DND-41 (cell line): ENCODE results near the gene UHRF1.
"Not testable (repeated sequence)": the region's sequence is repeated elsewhere in the genome, so short reads cannot be mapped to it uniquely, and the experiment has no call there.

Source experiments
- ATAC-seq: fragments of 200-7000 bp; cut with Tn5 transposase; 3 replicates; pipeline ENCODE4 v1.9.1; 2021; ENCODE audit warnings: low read depth; ENCODE audit not compliant: insufficient read depth
- DNase-seq: peaks from one replicate; pipeline ENCODE4 v3.0.0-alpha.2; 2020
- H2AFZ ChIP-seq: 2 replicates; pipeline ENCODE4 v1.6.0; 2012; ENCODE audit warnings: low read depth, low read length
- H3K27ac ChIP-seq: 2 replicates; pipeline ENCODE4 v1.5.1; 2012; ENCODE audit warnings: low read length, inconsistent platforms
- H3K27me3 ChIP-seq: fragments of 200-600 bp; sonication (generic); 2 replicates; pipeline ENCODE4 v1.6.0; 2012; ENCODE audit warnings: low read length, mild to moderate bottlenecking, inconsistent platforms; ENCODE audit not compliant: insufficient read depth, poor library complexity
- H3K36me3 ChIP-seq: 2 replicates; pipeline ENCODE4 v1.5.1; 2012; ENCODE audit warnings: low read length, inconsistent platforms; ENCODE audit not compliant: insufficient read depth
- H3K4me1 ChIP-seq: 2 replicates; pipeline ENCODE4 v1.5.1; 2012; ENCODE audit warnings: mild to moderate bottlenecking, low read length; ENCODE audit not compliant: insufficient read depth
- H3K4me2 ChIP-seq: 2 replicates; pipeline ENCODE4 v1.6.0; 2012; ENCODE audit warnings: mild to moderate bottlenecking, moderate library complexity, low read length, inconsistent platforms; ENCODE audit not compliant: insufficient read depth
- H3K4me3 ChIP-seq, 2 experiments: fragments of 200-600 bp in 1 of 2; shearing (Covaris generic) in 1 of 2; 2 replicates each; pipeline ENCODE4 v1.5.1; 2012 to 2016; ENCODE audit warnings: inconsistent platforms in 2 of 2, low read length in 2 of 2, mild to moderate bottlenecking in 2 of 2, low read depth in 1 of 2, moderate library complexity in 1 of 2
- H3K79me2 ChIP-seq: 2 replicates; pipeline ENCODE4 v1.6.0; 2012; ENCODE audit warnings: low read length, inconsistent platforms; ENCODE audit not compliant: insufficient read depth
- H3K9ac ChIP-seq: 2 replicates; pipeline ENCODE4 v1.6.0; 2012; ENCODE audit warnings: low read depth, mild to moderate bottlenecking, inconsistent platforms, low read length, moderate library complexity
- H3K9me3 ChIP-seq: 2 replicates; pipeline ENCODE4 v1.5.1; 2012; ENCODE audit warnings: low read length, moderate library complexity, mild to moderate bottlenecking, inconsistent platforms; ENCODE audit not compliant: insufficient read depth, severe bottlenecking
- H4K20me1 ChIP-seq: 2 replicates; pipeline ENCODE4 v1.6.0; 2012; ENCODE audit warnings: low read length; ENCODE audit not compliant: insufficient read depth
- EZH2 ChIP-seq: IDR thresholded peaks from 3 replicates; pipeline ENCODE4 v1.6.1; 2012; ENCODE audit warnings: borderline replicate concordance, low read depth, mild to moderate bottlenecking, moderate library complexity, low read length, inconsistent platforms; ENCODE audit not compliant: severe bottlenecking
- TF ChIP-seq, protein P1 (sequence below): IDR thresholded peaks from 2 replicates; pipeline ENCODE4 v1.5.1; 2012; ENCODE audit warnings: borderline replicate concordance, low read length, moderate library complexity, mild to moderate bottlenecking; ENCODE audit not compliant: poor library complexity, severe bottlenecking; ENCODE audit errors: extremely low read depth

Gene UHRF1

DNA sequence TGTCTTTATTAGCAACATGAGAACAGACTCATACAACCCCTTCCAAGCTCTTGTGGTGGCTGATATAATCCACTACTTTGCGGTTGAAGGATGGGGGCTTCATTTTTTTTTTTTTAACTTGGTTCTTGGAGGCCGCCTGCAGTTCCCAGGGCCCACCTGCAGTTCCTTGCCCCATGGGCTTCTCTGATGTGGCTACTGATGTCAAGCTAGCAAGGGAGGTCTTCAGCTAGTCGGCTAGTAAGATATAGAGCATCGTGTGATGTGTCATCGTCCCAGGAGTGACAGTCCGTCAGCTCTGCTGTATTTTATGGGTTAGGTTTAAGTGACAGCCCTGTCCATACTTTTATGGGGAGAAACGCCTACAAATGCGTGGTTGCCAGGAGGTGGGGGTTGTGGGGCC is 26.1 kb downstream of the UHRF1 start:
- Histone ChIP-seq H2AFZ (no peak overlapping the region), H3K27me3 (no peaks in the 10 kb centered on the region), H3K9me3 (no peaks in the 10 kb centered on the region), H3K36me3 (peaks cover 93% of the 10 kb centered on the region), H3K9ac (no peak overlapping the region), H3K27ac (peak overlapping the region; percentile 42; the same call in 1 of the 2 replicates), H3K4me1 (peaks cover 22% of the 10 kb centered on the region), H3K4me2 (no peak overlapping the region), H3K4me3 (no peak overlapping the region), H3K79me2 (peaks cover 78% of the 10 kb centered on the region), H4K20me1 (peaks cover 76% of the 10 kb centered on the region)
- DNase-seq (peak; percentile 82), ATAC-seq (peak; percentile 94)
- TF ChIP-seq EZH2: no peak
- TF ChIP-seq, protein P1, sequence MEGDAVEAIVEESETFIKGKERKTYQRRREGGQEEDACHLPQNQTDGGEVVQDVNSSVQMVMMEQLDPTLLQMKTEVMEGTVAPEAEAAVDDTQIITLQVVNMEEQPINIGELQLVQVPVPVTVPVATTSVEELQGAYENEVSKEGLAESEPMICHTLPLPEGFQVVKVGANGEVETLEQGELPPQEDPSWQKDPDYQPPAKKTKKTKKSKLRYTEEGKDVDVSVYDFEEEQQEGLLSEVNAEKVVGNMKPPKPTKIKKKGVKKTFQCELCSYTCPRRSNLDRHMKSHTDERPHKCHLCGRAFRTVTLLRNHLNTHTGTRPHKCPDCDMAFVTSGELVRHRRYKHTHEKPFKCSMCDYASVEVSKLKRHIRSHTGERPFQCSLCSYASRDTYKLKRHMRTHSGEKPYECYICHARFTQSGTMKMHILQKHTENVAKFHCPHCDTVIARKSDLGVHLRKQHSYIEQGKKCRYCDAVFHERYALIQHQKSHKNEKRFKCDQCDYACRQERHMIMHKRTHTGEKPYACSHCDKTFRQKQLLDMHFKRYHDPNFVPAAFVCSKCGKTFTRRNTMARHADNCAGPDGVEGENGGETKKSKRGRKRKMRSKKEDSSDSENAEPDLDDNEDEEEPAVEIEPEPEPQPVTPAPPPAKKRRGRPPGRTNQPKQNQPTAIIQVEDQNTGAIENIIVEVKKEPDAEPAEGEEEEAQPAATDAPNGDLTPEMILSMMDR: no peak

GRCh38 chr19:4937060-4937459 is 27.8 kb downstream of the UHRF1 start:
- Histone ChIP-seq H3K27me3 (no peaks in the 10 kb centered on the region), H3K4me1 (peaks cover 22% of the 10 kb centered on the region), H3K4me3 (no peak overlapping the region), H3K9me3 (no peaks in the 10 kb centered on the region), H3K79me2 (peaks cover 86% of the 10 kb centered on the region), H3K36me3 (peaks cover 93% of the 10 kb centered on the region), H3K27ac (no peak overlapping the region), H4K20me1 (peaks cover 73% of the 10 kb centered on the region), H3K4me2 (no peak overlapping the region), H2AFZ (no peak overlapping the region), H3K9ac (no peak overlapping the region)
- ATAC-seq: no peak
- no peak for TF ChIP-seq EZH2
- TF ChIP-seq, protein P1: no peak
- DNase-seq: no peak

DNA sequence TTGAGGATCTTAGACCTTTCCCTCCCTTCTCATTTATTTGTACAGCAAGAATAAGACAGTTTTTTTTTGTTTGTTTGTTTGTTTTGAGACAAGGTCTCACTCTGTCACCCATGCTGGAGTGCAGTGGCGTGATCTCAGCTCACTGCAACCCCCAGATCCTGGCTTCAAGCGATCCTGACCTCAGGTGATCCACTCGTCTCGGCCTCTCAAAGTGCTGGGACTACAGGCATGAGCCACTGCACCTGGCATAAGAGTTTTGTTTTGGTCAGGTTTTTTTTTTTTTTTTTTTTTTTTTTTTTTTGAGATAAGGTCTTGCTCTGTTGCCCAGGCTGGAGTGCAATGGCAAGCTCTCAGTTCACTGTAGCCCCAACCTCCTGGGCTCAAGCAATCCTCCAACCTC is 29.2 kb downstream of the UHRF1 start:
- not testable (repeated sequence) for H3K9me3 ChIP-seq, H3K4me3 ChIP-seq, ATAC-seq, H3K27ac ChIP-seq, H2AFZ ChIP-seq, H3K27me3 ChIP-seq, DNase-seq, H3K9ac ChIP-seq, H3K4me2 ChIP-seq
- H4K20me1 ChIP-seq: peaks cover 66% of the 10 kb centered on the region
- peaks cover 21% of the 10 kb centered on the region for H3K4me1 ChIP-seq
- H3K79me2 ChIP-seq: peaks cover 82% of the 10 kb centered on the region
- peaks cover 94% of the 10 kb centered on the region for H3K36me3 ChIP-seq

- ATAC-seq: no peak
- Histone ChIP-seq H3K9ac (no peak overlapping the region), H3K9me3 (no peaks in the 10 kb centered on the region), H3K27me3 (no peaks in the 10 kb centered on the region), H3K36me3 (peaks cover 95% of the 10 kb centered on the region), H3K79me2 (peaks cover 78% of the 10 kb centered on the region), H3K4me2 (no peak overlapping the region), H4K20me1 (peaks cover 60% of the 10 kb centered on the region), H3K4me1 (peaks cover 17% of the 10 kb centered on the region), H2AFZ (no peak overlapping the region), H3K27ac (no peak overlapping the region), H3K4me3 (no peak overlapping the region)
- TF ChIP-seq, protein P1: no peak
- no peak for TF ChIP-seq EZH2
- no peak for DNase-seq
Measured at GRCh38 chr19:4939466-4939865, 30.2 kb downstream of the UHRF1 start.

GRCh38 chr19:4941638-4942169 is 32.4 kb downstream of the UHRF1 start:
- H3K4me2 ChIP-seq, H3K4me1 ChIP-seq, H3K9ac ChIP-seq, H3K4me3 ChIP-seq, H3K9me3 ChIP-seq, H3K27ac ChIP-seq, ATAC-seq, DNase-seq, H3K27me3 ChIP-seq, H2AFZ ChIP-seq: not testable (repeated sequence)
- Histone ChIP-seq H3K36me3 (peaks cover 95% of the 10 kb centered on the region), H3K79me2 (peaks cover 68% of the 10 kb centered on the region), H4K20me1 (peaks cover 53% of the 10 kb centered on the region)

DNA sequence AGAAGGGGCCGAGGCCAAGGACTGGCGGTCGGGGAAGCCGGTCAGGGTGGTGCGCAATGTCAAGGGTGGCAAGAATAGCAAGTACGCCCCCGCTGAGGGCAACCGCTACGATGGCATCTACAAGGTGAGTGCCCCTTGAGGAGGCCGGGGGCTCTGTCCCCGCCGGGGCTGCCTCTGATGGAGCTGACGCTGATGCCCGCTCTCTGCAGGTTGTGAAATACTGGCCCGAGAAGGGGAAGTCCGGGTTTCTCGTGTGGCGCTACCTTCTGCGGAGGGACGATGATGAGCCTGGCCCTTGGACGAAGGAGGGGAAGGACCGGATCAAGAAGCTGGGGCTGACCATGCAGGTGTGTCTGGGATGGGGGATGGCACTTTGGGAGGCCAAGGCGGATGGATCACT is 41.3 kb downstream of the UHRF1 start:
- not testable (repeated sequence) for H3K9ac ChIP-seq, DNase-seq, H3K4me1 ChIP-seq, H3K27ac ChIP-seq, H3K9me3 ChIP-seq, H3K27me3 ChIP-seq, H3K4me3 ChIP-seq, H2AFZ ChIP-seq, ATAC-seq, H3K4me2 ChIP-seq
- H4K20me1 ChIP-seq: peaks cover 28% of the 10 kb centered on the region; the same call in 1 of the 2 replicates
- peaks cover 97% of the 10 kb centered on the region for H3K36me3 ChIP-seq
- H3K79me2 ChIP-seq: peaks cover 28% of the 10 kb centered on the region
